PC-3 (cell line): Measurements from ENCODE around the gene EFHC2.

ENCODE experiments used
- EZH2 ChIP-seq: fragments of 300-600 bp; sonication (generic); IDR thresholded peaks from one replicate; pipeline ENCODE4 v1.6.1; 2017; ENCODE audit warnings: antibody characterized with exemption, mild to moderate bottlenecking, low read length; ENCODE audit not compliant: unreplicated experiment
- TF ChIP-seq, protein P1 (sequence below): fragments of 300-600 bp; sonication (generic); conservative IDR thresholded peaks from 2 replicates; pipeline ENCODE4 v1.5.1; 2017; ENCODE audit warnings: antibody characterized with exemption, low read depth, mild to moderate bottlenecking, low read length

DNA sequence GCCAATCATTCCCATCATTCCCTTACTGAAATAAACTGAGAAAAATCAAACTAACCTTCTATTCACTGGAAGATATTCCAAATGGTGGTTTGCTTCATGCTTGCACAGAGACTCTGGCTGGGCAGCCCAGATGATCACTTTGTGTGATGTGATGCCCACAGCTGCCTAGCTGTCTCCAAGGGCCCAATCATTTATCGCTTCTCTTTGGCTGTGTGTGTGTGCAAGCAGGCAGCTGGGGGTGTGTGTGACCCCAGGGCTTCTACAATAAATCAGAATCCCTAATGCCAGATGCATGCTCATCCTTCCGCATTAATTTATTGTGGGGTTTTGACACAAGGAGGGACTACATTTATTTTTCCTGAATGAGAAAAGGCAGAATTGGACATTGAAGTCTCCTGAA is 230.1 kb downstream of the EFHC2 start:
- TF ChIP-seq, protein P1, sequence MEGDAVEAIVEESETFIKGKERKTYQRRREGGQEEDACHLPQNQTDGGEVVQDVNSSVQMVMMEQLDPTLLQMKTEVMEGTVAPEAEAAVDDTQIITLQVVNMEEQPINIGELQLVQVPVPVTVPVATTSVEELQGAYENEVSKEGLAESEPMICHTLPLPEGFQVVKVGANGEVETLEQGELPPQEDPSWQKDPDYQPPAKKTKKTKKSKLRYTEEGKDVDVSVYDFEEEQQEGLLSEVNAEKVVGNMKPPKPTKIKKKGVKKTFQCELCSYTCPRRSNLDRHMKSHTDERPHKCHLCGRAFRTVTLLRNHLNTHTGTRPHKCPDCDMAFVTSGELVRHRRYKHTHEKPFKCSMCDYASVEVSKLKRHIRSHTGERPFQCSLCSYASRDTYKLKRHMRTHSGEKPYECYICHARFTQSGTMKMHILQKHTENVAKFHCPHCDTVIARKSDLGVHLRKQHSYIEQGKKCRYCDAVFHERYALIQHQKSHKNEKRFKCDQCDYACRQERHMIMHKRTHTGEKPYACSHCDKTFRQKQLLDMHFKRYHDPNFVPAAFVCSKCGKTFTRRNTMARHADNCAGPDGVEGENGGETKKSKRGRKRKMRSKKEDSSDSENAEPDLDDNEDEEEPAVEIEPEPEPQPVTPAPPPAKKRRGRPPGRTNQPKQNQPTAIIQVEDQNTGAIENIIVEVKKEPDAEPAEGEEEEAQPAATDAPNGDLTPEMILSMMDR = no peak
- no peak for TF ChIP-seq EZH2
